Measurements from ENCODE around the gene KLK14.

GRCh38 chr19:51066393-51067186 lies 16.1 kb downstream of the KLK14 start:
- TF ChIP-seq SKIL (IDR thresholded peaks at IDR 0.05; ENCODE audit: low read depth, poor library complexity, severe bottlenecking): no peak
- TF ChIP-seq EZH2 (IDR thresholded peaks at IDR 0.05; ENCODE audit: borderline replicate concordance, control insufficient read depth, low read depth, low read length): no peak
- TF ChIP-seq, protein P1, sequence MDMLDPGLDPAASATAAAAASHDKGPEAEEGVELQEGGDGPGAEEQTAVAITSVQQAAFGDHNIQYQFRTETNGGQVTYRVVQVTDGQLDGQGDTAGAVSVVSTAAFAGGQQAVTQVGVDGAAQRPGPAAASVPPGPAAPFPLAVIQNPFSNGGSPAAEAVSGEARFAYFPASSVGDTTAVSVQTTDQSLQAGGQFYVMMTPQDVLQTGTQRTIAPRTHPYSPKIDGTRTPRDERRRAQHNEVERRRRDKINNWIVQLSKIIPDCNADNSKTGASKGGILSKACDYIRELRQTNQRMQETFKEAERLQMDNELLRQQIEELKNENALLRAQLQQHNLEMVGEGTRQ (IDR thresholded peaks at IDR 0.05; ENCODE audit: borderline replicate concordance, low read depth, low read length): no peak
- TF ChIP-seq REST (IDR thresholded peaks at IDR 0.05; ENCODE audit: low read depth, low read length): no peak
- TF ChIP-seq, protein P2, sequence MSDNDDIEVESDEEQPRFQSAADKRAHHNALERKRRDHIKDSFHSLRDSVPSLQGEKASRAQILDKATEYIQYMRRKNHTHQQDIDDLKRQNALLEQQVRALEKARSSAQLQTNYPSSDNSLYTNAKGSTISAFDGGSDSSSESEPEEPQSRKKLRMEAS (IDR thresholded peaks at IDR 0.05; ENCODE audit: low read depth, low read length): no peak
